Jurkat, Clone E6-1 (cell line): ENCODE results near the gene SLC25A30.
"Not testable (repeated sequence)": the region's sequence is repeated elsewhere in the genome, so short reads cannot be mapped to it uniquely, and the experiment has no call there.

Source experiments
- DNase-seq: peaks from one replicate; pipeline ENCODE4 v3.0.0-alpha.2; 2011; ENCODE audit warnings: low read depth, low spot score
- H3K4me3 ChIP-seq: 2 replicates; pipeline ENCODE4 v1.5.1; 2011; ENCODE audit warnings: mild to moderate bottlenecking, low read length, control low read depth, moderate library complexity

SLC25A30 gene

DNA sequence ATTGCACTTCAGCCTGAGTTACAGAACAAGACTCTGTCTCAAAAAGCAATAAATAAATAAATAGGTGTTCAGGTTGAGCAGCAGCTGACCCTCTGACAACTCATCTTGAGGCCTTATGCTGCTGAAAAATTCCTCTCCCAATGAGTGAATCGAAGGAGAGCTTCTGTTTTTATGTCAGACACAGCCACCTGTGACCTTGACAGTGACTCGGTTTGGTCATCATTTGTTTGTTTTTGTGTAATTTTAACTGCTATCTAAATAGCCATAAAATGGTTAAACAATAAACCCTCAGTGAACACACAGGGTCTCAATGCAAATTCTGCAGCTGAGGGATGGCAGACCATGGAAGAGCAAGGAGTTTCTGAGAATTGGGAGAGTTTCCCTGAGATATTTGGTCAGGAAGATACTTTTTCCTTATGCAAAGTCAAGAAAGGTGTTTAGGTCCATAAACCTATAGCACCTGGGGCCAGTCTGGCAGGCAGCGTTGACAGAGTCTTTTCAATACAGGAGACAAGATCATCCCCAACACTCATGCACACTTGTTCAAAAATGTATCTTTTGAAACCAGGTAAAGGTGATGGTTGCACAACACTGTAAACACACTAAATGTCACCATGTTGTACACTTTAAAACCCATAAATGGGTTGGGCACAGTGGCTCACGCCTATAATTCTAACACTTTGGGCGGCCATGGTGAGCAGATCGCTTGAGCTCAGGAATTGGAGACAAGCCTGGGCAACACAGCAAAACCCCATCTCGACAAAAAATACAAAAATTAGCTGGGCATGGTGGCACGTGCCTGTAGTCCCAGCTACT, 16.6 kb upstream of the SLC25A30 start:
- DNase-seq: no peak
- no peak overlapping the region for H3K4me3 ChIP-seq

DNA sequence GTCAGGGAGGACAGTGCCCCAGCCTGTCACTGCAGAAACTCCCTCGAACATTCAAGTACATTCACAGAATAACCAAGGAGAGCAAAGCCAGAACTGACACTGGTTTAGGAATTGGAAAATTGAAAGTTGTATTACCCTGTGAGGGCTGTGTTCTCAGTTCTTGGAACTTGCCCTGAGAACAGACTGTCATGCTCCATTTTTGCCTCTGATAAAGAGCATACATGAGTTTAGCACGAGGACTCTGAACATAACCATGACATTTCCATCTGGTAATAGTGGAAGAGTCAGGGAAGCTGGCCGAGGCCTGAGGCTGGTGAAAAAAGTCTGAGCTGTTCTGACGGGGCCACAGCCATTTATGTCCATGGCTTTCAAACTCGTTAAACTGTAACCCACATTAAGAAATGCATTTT, 15.2 kb upstream of the SLC25A30 start:
- no peak for DNase-seq
- no peak overlapping the region for H3K4me3 ChIP-seq

DNA sequence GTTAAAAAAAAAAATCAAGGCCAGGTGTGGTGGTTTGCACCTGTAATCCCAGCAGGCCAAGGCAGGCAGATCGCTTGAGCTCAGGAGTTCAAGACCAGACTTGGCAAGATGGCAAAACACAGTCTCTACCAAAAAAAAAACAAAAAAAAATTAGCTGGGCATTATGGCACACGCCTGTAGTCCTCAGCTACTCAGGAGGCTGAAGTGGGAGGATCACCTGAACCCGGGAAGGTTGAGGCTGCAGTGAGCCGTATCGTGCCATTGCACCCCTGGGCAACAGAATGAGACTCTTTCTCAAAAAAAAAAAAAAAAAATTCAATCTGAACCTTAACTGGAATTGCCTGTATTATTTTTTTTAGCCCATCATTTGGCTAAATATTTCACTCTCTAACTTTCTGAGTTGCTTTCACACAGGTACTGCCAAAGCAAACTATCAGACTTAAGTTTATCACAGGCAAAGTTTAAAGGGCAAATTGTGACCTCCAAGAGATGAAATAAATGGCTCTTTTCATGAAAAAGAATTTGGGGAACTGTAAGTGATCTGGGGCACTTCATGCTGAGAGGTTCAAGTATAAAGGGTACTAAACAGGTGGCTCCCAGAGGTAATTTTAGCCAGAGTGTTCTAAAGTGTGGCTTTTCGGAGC, 14.7 kb upstream of the SLC25A30 start:
- no peak for DNase-seq
- H3K4me3 ChIP-seq: no peak overlapping the region

DNA sequence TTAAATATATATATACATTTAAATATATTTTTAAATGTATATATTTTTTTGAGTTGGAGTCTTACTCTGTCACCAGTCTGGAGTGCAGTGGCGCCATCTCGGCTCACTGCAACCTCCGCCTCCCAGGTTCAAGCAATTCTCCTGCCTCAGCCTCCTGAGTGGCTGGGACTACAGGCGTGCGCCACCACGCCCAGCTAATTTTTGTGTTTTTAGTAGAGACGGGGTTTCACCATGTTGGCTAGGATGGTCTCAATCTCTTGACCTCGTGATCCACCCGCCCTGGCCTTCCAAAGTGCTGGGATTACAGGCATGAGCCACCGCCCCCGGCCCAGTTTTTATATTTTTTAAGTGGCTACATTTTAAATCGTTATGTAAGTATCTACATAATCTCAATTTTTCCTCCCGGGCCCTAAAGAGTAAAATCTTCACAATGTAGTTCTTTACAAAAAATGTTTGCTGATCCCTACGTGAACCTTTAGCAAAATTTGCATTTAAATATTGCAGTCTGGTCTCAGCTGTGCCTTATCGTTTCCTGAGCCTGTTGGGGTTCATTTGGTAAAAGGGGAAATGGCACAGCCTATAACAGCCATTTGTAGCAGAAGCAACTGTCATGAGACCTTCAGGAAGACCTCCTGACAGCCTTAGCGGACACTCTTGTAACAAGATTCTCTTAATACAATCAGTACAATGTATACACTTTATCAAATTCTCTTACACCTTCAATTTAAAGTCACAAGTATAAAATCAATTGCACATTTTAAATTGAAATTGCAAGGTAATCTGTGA, 8.1 kb upstream of the SLC25A30 start:
- DNase-seq, H3K4me3 ChIP-seq: not testable (repeated sequence)

DNA sequence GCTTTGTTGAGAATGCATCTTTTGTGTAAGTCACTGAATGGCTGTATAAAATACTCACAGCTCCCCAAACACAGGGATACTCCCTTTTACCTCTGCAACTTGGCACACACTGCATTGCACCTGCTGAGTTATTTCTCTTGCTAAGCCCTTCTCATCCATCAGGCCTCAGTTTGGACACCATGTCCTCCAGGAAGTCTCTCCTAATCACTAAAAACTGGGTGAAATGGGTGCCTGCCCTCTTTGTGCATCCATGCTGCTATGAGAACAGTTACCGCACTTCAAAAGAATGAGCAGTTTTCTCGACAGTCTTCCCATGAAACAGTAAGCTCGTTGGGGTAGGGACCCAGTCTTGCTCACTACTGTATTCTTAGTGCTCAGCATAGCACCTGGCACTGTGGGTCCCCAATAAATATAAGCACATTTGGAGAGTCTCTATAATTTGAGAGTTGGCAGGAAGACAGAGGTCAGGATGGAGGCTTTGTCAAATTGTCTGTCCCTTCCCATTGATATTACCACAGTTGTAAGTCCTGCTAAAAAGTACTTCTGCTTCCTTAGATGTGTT, 4.6 kb upstream of the SLC25A30 start:
- DNase-seq: no peak

DNA sequence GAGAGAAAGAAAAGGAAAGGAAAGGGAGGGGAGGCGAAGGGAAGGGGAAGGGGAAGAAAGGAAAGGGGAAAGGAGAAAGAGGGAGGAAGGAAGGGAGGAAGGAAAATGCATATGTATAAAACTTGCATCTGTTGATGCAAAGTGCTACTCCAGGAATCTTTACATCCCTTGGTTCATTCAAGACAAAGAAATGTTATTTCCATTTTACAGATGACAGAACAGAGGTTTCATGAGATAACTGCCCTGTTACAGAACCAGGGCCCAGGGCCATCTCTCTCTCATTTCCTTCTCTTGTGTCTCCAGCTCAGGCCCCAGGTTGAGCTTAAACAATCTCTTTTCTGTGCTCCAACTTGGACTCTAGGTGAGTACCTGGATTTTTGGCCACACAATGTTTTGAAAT, 1.8 kb upstream of the SLC25A30 start:
- no peak overlapping the region for H3K4me3 ChIP-seq
- DNase-seq: no peak

More for the DNA sequence above, 4.6 kb upstream of the SLC25A30 start:
- no peak overlapping the region for H3K4me3 ChIP-seq

DNA sequence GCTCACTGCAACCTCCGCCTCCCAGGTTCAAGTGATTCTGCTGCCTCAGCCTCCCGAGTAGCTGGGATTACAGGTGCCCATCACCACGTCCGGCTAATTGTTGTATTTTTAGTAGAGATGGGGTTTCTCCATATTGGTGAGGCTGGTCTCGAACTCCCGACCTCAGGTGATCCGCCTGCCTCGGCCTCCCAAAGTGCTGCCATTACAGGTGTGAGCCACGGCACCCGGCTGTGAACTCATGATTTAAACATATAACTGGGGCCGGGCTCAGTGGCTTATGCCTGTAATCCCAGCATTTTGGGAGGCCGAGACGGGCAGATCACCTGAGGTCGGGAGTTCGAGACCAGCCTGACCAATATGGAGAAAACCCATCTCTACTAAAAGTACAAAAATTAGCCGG, 1.2 kb upstream of the SLC25A30 start:
- H3K4me3 ChIP-seq, DNase-seq: not testable (repeated sequence)

DNA sequence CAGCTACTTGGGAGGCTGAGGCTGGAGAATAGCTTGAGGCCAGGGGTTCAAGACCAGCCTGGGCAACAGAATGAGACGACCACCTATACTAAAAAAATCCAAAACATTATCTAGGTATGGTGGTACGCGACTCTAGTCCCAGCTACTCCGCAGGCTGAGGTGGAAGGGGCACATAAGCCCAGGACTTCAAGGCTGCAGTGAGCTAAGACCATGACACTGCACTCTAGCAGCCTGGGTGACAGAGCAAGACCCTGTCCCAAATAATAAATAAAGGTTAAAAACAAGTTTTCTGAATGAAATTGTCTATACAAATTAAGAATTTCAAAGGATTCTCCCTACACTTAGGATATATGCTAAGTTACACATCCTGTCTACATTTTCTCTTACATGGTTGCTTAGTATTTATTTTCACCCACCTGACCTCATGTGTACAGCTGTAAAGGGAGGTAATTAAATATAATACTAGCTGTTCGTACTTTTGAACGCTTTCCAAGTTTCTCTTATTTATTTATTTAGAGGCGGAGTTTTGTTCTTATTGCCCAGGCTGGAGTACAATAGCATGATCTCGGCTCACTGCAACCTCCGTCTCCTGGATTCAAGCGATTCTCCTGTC, 1.6 kb downstream of the SLC25A30 start:
- no peak for DNase-seq
- H3K4me3 ChIP-seq: no peak overlapping the region

DNA sequence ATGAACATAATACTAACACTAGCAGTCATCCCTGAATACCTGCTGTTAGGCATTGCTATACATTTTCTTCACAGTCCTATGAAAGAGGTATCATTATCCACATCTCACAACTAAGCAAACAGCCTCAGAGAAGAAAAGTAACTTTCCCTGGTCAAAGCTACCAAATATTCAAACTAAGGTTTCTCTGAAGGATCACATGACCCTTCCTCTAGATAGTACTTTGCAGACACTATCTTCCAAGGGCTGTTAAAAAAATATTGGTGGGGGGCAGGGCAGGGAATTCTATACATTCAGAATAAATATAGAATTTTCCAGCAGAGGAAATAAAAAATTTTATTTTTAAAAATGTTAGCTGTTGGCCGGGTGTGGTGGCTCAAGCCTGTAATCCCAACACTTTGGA, 3.1 kb downstream of the SLC25A30 start:
- no peak for DNase-seq
- no peak overlapping the region for H3K4me3 ChIP-seq

DNA sequence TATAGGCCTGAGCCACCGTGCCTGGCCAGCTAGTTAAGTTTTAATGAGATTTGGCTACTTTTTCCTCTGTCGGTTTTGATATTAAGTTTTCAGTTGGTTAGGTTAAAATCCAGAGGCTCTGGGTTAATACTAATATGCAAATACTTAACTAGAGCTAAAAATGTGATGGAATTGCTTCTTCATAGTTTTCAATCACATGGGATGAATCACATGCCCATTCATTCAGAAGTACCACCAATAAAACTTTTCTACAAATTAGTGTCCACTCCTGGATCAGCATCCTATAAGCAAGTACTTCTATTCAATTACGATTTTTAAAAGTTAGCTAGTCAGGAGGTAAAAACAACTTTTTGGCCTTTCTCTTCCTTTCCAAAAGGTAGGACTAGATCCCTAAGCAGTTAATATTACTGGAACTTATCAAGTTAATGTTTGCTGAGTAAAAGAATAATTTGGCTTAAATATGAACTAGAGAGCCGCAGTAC, 4.3 kb downstream of the SLC25A30 start:
- H3K4me3 ChIP-seq: no peak overlapping the region
- no peak for DNase-seq

DNA sequence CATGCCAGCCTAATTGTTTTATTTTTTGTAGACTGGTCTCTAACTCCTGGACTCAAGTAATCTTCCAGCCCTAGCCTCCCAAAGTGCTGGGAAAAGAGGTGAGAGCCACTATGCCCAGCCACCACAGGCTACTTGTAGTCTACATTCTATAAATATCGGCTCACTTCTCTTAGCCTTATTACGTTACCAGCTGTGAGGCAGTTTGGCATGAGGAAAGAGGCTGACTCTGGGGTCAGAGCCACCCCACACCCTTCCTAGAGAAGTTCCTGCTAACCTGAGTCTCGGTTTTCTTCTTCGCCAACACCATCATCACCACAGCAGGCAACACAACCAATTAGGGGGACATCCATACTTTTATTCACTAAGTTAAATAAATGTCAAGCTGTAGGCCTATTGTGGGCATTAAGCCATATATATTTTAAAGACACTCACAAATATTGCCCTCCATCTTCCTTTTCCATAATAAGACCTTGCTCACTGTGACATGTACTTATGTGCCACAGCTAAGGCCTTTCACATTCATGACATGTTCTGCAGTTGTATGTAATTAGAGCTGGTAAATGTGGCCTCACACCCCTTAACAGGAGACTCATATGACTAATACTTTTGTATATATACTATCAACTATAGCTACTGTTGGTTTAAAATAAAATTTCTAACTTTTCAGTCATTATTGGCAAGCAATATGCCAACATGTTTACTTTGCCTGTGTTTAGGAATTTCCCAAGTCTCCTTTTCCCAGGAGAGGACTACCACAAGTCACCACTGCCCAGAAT, 5.7 kb downstream of the SLC25A30 start:
- H3K4me3 ChIP-seq: no peak overlapping the region
- DNase-seq: no peak

DNA sequence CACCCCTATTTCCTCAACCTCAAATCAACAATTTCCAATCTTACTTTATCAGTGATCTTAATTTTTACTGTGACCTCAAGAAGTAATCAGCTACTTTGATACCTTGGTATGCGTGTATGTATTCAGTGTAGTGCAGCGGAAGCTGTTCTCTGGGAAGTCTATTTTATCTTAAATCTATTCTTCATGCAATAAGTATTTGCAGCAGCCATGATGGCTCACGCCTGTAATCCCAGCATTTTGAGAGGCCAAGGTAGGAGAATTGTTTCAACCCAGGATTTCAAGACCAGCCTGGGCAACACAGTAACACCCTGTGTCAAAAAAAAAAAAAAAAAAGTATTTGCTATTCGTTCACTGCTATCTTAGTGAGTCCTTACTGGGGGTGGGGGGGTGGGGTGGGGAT, 6.5 kb downstream of the SLC25A30 start:
- H3K4me3 ChIP-seq: no peak overlapping the region
- no peak for DNase-seq

DNA sequence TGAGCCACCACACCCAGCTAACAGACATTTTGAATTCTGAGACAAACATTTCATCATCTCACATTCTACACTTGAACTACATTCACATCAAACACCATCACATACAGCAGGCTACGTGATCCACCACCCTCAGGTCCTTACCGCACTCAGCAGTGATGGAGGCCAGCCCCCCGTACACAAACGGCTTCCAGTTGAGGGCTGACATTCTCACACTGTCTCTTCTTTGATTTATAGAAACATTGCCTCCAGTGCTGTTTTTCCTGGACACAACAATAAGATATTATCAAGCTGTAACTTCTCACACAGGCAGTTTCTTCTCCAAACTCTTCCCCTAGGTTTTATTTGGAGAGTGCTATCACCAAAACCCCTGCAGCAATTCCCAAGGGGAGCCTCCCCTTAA, 7.0 kb downstream of the SLC25A30 start:
- no peak for DNase-seq

DNA sequence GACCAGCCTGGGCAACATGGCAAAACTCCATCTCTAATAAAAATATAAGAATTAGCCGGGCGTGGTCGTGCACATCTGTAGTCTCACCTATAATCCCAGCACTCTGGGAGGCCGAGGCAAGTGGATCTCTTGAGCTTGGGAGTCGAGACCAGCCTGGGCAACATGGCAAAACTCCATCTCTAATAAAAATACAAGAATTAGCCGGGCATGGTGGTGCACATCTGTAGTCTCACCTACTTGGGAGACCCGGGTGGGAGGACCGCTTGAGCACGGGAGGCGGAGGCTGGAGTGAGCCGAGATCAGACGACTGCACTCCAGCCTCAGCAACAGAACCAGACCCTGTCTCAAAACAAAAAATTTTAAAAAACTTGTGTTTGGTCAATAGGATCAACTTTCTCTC, 7.7 kb downstream of the SLC25A30 start:
- DNase-seq: no peak
- no peak overlapping the region for H3K4me3 ChIP-seq

More for the DNA sequence above, 7.0 kb downstream of the SLC25A30 start:
- no peak overlapping the region for H3K4me3 ChIP-seq

DNA sequence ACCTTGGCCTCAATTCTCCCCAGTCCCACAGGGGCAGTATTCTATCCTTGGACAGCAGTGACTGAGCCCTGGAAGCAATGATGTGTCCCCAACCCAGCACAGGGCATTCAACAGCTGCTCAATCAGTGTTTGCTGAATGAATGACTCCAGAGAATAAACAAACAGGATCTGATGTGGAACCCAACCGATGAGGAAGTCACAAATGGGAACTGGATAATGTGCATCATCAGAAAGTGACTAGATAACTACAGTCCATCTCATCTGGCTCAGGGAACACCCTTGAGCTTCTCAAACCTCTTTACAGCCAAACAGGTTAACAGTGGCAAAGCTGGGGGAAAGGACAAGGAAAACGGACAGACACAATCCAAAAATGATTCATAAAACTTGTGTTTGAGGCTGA, 8.2 kb downstream of the SLC25A30 start:
- H3K4me3 ChIP-seq: no peak overlapping the region
- DNase-seq: no peak

DNA sequence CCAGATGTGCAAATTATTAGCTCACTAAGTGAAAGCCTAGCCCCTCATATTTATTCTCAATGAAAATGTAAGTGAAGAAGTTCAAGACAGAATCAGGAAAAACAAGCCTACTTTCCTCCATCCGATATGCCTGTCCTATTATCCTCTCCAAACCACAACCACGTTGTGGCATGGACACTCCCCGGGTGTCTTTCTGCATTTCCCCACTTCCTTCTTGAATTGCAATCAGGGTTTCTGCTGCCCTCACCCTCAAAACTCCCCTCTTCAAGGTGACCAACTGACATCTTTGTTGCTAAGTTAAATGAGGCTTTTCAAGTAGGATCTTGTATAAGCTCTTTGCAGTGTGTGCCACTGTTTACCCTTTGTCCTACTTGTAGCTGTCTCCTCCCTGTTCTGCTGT, 11.8 kb downstream of the SLC25A30 start:
- DNase-seq: no peak
- no peak overlapping the region for H3K4me3 ChIP-seq

DNA sequence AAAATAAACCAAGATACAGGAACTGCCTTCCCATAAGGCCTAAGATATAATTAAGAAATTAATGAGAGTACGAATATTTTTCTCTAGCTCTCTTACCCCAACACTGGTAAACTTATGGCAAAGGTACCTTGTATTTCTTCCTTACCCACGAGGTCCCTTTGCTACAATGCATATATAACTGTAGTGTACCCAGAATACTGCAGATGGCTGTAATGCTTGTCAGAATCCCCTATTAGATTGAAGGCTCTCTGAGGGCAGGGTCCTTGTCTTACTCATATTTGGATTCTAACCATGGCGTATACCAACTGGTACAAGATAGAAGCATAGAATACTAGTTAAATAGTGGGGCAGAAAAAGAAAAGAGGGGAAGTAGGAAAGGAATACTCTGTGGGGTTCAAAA, 15.1 kb downstream of the SLC25A30 start:
- no peak for DNase-seq
- no peak overlapping the region for H3K4me3 ChIP-seq

DNA sequence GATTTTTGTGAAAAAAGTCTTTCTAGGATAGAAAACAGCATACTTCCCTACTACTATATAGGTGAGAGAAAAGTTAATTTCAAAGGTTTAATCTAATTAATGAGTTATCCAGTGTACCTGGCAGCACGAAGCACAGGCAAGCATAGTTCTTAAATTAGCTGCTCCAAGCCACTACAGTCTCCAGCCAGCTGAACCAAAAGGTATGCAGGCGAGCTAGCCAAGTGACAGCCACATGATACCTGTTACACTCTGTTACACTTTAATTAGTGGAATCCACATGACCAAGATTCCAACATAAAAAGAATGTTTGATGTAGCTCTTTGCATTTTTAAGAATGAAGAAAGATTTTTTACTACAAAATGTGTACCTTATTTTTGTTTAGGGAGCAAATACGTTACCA, 15.5 kb downstream of the SLC25A30 start:
- H3K4me3 ChIP-seq: no peak overlapping the region
- DNase-seq: no peak

DNA sequence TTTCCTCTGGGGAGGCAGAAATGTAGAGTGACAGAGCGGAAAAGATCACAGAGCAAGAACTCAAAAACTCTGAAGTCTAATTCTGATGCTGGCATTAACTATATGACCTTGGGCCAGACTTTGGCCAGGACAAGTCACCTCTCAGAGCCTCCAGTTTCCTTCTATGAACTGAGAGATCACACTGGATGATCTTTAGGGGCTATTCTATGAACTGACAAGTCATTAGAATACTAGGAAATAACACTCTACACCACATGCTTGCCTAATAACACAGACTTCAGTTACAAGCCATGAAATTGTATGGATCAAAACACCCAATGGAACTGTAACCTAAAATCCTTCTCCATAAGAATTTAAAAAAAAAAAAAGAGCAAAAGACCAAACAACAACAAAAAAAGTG, 16.9 kb downstream of the SLC25A30 start:
- DNase-seq: no peak

More for the DNA sequence above, 16.9 kb downstream of the SLC25A30 start:
- no peak overlapping the region for H3K4me3 ChIP-seq
